Activated CD4-positive, CD25-positive, alpha-beta regulatory T cell (primary cell): ENCODE data around the gene OPCML.

ENCODE experiments used
- DNase-seq, 4 experiments: peaks; one replicate each; lab custom pipeline; 2025; lab: John Stamatoyannopoulos, UW

OPCML gene

DNA sequence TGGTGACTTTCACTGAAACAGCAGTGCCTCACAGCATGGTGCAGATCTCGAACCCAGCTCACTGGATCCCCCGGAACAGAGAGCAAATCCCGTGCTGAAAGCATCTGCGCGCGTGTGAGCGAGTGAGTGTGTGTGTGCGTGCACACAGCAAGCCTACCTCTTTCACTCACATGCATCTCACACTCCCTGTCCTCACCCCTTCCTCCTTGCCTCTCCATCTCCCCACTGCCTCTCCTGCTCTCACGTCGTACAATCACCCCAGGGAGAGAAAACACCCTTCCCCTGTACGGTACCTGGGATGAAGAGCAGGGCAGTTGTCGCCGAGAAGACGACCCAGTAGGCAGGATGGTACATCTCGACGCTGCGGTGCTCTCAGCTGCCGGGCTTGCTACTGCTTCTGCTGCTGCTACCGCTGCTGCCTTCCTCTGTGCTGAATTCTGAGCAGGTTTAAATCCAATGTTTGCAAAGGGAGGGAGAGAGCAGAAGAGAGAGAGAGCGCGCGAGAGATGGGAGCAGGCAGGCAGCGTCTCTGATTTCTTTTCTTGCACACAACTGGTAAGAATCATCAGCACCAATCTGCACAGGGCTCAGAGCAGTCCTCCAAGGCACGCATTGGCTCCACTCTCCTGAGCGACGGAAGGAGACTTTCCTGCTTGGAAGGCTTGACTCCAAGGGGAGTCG is at the start of gene OPCML:
OPCML (minus strand) TSS at position 531 of the 681 bp plus-strand sequence.
- DNase-seq: no peak

DNA sequence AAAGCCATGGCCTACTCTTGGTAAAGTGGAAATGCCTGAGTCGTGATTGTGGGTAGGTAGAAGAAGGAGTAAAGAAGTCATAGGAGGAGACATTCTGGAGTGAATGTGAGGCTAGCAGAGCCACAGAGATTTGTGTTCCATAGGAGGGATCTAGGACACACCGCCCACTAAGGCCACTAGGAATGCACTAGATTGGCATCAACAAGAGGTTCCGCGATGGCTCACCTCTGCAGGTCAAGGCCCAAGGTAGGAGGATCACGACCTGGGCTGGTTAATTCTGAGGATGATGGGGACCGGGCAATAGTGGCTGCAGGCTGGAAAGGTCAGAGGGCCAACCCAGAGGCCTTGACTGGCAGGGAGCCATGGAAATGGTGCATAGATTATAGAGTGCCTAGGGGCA is 48.8 kb upstream of the OPCML start:
- no peak for DNase-seq

DNA sequence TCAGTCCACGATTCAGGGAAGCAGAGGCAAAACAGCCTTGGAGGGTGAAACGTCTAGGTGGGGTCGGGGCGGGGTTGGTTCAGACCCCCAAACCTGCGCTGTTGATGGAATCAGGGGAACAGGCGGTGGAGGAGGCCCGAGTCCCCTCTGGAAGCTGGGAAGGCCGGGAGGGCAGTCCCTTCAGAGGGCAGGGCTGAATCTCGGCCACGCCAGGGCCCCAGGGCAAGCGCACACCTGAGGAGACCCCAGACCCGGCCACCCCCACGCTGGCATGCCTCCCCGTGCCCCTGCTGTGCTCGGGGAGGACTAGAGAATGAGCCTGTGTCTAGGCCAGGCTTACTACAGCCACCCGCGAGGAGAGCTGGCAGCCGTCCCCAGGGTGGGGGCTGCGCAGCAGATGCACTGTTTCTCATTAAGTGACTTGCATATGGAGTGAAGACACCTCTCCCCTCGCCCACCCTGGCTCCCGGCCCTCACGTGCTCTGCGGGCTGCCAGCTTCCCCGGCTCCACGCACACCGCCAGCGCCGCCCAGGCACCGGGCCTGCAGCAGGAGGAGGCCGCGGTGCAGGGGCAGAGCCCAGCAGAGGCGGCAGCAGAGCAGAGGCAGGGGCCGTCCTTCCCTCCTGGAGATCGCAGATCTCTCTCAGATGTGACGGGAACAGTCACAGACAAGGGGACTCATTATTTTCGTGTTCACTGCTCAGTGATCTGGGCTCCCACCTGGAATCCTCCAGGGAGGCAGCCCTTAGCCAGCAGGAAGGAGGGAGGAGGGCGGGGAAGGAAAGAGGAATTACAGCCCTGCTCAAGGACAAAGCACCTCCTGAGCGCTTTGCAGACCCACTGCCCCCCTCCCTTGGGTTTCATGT is 47.1 kb upstream of the OPCML start:
- DNase-seq: no peak

DNA sequence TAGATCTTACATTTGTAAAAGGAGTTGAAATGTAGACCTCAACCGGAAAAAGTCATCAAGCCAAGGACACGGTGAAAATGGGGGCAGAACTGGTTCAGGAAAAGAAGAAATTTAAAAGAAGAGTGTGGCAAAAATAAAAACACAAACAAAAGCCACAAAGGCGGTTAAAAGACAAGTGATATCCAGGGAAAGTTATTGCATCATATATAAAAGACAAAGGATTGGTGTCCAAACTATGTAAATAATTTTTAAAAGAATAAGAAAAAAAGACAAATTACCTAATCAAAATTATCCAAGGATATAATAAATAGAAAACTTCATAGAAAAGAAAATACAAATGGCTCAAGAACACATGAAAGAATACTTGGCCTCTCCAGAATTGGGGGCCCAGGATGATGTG is 45.1 kb upstream of the OPCML start:
- no peak for DNase-seq

DNA sequence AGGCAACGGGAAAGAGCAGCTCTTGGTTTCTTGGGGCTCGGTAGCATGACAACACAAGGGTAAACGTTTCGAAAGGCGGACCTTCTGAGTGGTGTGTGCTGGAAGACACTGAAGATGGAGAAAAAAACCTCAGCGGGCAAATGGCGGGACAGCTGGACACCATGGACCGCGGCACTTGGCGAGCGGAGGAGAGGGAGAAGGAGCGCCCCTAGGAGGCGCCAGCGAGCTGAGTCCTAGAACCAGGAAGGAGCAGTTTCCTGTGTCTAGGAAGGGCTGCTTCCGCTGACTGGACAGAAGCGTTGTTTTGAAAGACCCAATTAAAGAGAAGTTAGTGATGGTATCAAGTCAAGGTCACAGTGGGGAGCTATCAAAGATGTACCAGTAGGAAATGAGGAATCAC is 44.0 kb upstream of the OPCML start:
- no peak for DNase-seq

DNA sequence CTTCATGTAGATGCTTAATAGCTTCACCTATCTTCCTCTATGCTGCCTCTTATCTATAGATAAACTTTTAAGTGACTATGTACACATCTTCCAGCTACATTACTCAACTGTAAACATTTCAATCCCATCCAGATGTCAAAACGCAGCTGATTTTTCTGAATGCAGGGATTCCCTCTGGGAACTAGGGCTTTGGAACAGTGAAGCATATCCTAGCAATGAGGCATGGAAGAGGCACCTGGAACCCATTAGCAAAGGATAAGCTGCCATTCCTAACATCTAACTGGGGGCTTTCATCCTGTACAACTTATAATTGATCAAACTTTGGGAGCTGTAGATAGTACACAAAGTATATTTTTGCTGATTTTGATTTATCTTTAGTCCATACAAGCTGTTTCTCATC is 40.8 kb upstream of the OPCML start:
- no peak for DNase-seq

DNA sequence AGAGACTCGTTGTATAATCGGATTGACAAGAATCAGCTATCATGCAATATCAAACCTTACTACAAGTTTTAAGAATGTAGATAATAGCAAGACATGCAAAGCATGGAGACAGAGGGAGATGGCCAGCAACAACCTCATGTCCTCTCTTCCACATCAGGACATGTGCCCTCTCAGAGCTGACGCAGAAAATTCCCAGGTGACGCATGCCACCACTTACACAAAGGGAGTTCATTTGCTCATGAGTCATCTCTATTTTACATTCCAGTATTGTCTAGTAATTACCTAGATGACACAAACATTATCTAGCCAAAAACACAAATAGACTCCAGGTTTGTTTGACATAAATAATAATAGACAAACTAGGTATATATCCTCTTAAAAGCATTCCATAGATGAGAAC is 38.1 kb upstream of the OPCML start:
- no peak for DNase-seq

DNA sequence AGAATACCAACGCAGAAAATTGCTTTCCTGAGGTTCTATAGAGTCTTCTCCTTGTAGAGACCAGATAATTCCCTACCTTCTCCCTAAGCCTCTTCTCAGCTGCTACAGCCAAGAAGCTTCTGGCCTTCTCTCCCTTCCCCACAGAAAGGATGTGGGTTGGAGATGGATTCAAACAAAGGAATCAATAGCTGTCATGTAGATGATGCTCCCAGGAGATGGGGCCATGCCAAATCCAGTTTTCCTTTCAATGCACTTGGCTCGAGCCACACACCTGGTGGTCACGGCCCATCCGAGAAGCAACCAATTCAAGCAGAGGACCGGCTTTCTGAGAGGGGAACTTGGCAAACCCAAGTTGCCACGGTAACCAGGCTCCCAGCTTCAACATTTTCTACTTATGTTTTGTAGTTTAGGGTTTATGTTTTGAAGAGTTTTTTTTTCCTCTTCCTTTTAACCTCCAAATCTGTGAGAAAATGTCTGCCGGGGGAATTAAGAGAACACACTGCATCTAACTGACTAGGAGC is 31.3 kb upstream of the OPCML start:
- no peak for DNase-seq

DNA sequence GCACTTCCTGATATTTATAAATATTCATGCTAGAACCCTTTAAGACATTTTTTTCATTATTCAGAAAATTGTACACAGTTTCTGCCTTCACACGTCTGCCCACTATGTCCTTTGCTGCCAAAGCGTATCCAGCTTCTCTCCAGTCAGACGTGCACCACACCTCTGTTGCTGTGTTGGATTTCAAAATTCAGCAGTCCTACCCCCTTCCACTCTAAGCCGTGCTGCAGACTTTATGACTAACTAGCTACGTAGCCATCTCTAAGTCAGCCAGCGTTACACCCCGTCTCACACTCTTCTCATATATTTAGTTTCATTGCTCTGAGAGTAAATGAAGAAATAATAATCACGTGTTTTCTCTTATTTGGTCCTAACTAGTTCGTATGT is 28.2 kb upstream of the OPCML start:
- no peak for DNase-seq

DNA sequence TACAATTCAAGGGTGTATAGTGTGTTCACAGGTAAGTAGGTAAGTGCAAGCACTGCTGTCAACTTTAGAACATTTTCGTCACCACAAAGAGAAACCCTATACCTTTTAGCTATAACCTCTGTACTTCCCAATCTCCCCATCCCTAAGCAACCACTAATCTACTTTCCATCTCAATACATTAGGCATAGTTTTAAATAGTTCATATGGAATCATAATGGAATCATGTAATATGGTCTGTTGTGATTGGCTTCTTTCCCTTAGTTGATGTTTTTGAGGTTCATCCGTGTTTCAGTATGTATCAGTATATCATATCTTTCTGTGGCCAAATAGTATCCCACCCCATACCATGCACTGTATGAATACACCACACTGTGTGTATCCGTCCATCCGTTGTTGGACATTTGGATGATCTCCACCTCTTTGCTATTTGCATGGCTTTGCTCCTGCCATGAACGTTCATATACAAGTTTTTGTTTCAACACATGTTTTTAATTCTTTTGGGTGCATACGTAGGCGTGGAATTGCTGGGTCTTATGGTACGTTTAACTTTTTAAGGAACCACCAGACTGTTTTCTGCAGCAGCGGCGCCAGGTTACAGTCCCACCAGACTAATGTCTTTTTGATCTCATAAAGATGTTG is 27.7 kb upstream of the OPCML start:
- DNase-seq: no peak

DNA sequence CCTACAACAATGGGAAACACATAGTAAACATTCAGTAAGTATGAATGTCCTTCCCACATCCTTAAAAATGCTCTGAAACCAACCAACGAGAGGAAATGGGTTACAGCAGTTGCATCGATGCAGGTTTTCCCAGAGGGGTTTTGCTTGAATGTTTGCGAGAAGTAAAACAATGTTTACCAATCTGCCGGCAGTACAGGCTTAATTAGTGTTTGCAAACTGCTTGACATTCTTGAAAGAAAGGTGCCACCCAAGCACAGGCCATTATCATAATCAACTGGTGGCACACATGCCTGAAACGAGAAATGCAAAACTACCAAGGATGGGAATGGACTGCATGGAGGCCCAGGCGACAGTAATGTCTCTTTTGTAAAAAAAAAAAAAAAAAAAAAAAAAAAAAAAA is 27.1 kb upstream of the OPCML start:
- DNase-seq: no peak

DNA sequence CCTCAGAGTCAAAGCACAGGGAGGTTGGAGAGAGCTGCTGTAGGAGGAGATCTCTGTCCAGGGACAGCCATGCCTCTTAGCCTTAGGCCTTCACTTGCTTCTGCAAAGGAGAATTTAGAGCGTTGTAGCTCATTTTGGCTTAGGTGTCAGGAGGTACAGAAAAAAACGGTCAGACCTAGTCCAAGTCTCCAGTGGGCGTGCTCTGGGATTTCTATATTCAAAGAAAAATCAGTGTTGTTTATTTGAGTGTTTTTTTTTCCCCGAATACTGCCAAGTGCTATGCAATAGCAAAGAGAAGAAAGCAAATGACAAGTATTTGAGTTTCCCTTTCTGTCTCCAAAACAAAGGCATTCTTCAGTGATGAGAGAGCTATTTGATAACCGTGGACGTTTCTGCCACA is 22.7 kb upstream of the OPCML start:
- no peak for DNase-seq

DNA sequence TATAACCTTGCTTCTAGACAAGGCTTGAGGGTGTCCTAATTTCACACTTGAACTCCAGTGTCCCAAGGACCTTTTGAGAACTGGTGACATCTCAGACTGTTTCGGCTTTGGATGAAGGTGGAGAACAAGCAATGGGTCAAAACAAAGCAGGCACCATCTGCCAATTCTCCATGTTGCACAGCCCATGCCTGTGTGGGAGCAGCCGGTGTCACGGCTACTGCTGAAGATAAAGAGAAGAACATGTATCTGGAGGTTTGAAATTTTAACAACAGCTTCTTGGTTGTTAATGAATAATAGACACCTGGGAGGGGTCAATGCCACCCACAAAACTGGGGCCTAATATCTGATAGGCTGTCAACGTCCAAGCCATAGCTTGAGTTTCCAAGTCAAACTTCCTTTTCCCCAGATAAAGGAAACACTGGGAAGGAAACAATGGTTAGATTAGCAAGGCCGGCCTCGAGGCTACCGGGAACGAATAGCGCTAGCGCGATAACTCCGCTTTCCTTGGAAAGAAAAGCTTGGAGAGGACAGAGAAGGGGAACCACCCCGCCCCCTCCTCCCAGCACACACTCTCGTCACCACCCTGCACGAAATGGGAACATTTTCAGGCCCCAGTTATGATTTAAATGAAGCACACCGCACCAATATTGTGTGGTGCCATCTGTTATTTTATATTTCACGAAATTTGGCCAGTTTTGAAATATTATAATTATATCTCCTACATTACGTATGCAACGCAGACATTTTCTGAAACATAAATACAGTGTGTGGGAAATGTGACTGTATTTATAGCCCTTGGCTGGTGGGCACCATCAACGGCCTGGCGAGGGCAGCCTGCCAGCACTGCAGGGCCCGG is 21.8 kb upstream of the OPCML start:
- no peak for DNase-seq

DNA sequence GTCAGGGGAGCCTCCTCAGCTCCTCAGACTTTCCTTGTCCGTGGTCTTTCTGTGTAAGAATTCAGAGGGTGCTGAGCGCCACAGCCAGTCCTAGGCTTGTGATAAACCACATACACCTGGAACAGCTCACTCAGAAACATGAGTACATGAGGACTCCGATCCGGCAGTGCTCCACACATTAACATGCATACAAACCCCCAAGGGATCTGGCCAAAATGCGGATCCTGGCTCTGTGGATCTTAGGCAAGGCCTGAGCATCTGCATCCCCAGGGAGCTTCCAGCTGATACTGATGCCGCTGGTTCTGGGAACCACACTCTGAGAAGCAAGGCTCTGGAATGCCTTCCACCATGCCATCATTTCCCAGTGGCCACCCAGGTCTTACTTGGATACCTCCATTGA is 20.6 kb upstream of the OPCML start:
- DNase-seq: no peak

DNA sequence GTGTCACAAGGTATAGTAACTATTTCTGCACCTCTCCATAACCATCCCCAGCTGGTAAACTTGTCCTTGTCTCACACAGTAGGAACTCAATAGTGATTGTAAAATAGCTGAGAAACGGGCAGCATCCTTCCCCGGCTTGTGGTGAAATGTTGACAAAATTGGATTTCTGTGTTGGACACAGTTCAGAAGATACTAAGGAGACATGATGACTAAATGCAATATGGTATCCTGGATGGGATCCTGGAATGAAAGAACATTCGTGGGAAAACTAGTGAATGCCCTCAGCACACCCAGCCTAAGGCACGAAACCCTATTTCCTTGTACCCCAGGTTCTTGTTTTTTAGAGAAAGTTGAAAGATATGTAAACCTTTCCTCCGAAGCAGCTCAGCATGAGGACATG is 18.8 kb upstream of the OPCML start:
- no peak for DNase-seq

DNA sequence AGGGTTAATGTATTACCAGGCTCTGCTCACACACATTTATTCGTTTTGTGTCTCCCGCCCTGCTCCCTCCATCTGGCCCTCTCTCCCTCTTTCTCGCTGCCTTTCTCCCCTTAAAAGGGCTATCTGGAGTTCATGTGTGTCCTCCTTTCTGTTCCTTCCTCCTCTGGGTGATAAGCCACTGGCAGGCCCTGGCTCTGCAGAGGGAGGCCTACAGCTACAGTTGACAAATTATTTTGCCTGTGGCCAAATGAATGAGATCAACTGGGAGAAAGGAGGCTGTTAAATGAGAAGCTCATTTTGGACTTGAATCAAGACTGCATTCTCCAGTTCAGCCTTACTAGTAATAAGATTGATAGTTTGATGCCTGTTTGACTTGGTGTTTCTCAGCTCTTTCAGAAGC is 17.5 kb upstream of the OPCML start:
- DNase-seq: no peak

DNA sequence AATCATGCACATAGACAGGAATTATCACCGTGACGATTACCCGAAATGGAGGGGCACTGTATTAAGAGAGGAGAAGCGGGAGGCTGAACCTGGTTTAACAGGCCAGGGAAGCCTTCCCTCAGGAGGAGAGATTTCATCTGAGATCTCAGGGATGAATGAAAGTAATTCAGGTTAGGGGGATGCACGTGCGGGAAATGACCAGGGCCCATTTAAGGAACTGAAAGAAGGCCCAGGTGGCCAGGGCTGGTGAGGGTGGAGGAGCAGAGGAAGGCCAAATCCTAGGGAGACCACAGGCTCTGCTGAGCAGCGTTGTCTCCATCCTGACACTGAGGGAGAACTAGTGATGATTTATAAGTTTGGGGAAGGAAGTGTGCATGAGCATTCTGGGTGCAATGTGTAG is 16.3 kb upstream of the OPCML start:
- DNase-seq: no peak

DNA sequence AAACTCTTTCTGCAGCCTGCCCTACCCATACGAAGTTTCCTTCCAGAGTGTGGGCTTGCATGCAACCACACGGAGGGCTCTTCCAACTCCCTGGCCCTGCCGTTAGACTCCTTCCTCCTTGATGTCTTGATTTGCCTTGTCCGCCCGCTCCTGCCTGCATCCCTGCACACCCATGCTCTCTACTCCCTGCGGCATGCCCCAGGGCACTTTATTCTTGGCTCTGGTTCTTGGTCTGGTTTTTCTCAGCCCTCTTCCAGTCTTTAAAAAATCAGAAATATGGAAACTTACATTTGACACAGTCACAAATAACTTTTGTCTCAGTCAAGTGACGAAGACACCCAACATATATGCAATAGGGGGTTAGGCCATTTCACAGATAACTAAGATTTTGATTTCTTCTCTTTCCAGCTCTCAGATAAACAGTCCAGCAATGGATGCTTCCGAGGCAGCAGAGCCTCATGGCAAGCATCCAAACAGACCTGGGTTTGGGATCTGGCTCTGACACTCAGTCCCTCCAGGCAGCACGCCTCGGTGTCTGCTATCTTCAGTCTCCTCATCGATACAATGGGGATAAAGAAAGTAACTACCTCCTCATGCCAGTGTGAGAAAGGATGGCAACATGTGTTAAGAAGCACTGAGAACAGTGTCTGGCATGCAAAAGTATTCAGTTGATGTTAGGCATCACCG is 15.7 kb upstream of the OPCML start:
- DNase-seq: no peak

DNA sequence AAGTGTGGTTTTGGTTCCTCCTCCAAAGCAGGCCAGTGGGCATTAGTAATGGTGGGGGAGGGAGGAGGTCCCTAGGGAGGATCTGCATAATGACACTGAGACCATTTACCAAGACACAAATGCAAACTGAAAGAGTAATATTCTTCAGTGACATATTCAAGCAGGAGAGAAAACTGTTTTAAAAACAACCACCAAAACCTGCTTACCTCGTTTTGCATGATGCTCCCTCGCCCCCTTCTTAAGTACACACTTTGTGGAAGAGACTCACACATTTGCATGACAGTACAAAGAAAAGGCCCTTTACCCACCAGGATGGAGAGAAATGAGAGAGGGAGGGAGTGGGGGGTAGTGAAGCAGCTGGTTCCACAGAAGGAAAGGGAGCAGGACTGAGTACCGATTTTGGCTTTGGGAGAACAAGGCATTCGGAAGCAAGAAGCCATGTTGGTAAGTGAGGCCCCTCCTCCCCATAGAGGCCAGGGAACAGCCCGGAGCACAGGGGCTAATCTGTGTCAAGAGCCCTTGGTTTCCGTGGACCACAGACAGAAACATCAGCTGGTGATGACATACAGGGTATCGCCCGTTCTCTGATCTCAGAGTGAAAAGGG is 13.0 kb upstream of the OPCML start:
- no peak for DNase-seq

DNA sequence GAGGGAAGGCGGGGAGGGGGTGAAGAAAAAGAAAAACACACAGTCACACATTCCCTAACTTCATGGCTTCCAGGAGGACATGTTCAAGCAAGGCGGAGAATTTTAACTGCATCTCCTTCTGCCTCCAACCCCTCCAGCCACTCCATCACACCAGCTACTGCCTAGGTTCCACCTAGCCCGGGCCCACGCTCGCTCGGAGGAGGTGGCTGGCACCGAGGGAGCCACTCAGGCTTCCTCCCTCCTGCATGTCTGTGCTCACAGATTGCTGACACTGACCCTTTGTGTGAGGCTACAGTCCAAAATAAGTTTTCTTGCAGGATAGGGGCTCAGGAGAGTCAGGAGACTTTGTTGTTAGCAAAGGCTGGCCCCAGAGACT is 9.4 kb upstream of the OPCML start:
- no peak for DNase-seq
